Fibroblast of skin of right quadriceps (primary cell): ENCODE results near the gene SNRPB2.

Source experiments
- DNase-seq: peaks from one replicate; pipeline ENCODE4 v3.0.0-alpha.2; 2013

Gene SNRPB2

DNA sequence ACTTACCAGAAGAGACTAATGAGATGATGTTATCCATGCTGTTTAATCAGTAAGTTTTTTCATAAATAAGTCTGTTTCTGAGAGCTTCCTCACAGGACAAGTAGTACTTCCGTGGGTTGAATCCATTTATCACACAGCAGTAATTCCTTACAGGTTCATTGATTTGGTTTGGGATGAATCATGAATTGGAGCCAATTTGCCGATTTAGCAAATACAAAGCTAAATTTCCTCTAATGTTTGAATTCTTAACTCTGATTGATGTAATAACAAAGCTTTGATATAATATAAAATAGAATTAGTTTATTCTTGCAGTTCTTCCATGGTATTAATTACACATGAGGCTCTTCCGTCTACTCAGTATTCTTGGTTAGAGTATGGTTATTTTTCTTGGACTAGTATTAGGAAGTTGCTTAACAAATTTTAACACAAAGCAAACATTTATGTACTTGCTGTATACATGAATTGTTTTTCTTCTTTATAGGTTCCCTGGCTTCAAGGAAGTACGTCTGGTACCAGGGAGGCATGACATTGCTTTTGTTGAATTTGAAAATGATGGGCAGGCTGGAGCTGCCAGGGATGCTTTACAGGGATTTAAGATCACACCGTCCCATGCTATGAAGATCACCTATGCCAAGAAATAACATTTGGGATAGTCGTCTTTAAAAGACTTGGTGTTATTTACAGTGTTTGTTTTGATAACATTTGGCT lies 10.7 kb downstream of the SNRPB2 start:
- DNase-seq, result no peak

DNA sequence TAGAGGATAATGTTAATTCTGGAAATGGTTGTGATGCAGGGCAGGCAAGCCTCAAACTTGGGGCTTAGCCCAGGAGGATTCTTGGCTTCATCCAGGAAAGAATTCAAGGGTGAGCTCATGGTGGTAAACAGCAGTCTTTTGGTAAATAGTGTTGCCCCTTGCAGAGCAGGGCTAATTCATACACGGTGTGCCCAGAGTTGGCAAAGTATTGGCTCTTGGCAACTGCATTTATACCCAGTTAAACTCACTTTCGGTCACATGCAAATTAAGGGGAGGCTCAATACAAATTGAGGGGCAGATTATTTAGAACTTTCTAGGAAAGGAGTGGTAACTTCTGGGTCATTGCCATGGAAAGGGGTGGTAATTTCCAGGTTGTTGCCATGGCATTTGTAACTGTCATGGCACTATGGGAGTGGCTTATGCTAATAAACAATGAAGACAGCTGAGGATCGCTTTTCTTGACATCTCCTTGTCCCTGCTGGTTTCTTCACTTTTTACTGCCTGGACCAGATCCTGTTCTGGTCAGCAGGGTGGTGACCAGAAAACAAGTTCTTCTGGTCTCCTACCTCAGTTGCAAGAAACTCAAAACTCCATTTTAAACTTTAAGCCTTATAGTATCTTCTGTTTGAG lies 14.5 kb downstream of the SNRPB2 start:
- DNase-seq, result no peak

DNA sequence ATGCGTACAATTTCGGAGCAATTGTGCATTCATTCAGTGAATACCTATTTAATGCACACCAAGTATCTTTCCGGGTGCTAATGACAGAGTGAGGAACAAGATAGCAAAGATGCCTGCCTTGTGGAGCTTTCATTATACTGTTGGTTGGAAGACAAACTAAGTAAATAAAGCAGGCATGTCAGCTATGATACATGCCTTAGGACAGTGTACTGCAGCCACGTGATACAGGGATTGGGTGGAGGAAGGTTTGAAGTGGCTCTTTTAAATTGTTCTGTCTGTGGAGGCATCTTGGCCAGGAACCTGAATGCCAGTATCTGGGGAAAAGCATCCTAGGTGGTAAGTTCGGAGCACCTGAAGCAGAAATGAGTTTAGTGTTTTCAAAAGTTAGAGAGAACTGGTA lies 15.4 kb downstream of the SNRPB2 start:
- no peak for DNase-seq

DNA sequence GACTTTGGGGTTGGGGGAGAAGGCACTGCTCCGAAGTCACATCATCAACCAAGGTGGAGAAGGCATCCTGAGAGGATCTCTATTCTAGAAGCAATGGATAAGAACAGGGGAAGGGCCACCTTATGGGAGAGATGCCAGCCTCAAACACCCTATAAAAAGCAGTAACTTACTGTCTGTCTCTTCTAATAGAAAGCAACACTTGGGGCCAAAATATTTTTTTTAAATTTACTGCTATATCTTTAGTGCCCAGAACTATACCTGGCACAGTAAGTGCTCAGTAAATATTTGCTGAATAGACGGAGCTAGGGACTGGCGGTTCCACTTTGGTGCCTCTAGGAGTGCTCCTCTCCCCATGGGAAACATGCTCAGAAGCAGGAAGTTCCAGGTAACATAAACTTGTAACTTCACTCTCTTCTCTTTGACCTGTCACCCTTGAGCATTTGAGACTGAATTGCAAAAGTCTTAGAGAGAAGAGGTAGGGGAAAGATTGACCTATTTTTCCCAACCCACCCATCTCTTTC lies 17.5 kb downstream of the SNRPB2 start:
- DNase-seq, result no peak

DNA sequence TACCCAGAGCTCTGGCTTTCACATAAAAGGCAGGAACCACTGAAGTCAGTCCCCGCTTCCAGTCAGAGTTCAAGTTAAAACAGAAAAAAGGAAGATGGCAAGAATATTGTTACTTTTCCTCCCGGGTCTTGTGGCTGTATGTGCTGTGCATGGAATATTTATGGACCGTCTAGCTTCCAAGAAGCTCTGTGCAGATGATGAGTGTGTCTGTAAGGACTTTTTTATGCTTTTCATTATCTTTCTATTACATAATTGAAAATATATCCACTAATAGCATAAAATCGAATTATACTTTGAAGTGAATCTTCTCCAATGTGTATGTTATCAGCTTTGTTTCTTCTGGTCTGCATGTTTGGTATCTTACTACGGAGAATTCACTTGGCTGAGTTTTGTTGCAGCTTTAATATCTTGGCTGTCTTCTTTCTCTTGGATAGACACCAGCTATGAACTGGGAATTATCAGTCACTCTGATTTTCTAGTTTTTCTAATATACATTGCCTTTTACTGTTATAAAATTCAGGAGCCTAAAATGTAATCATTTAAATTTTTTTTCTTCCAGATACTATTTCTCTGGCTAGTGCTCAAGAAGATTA lies 18.6 kb downstream of the SNRPB2 start, which contains the start of gene OTOR:
Gene OTOR, plus strand, starts transcription at position 51 of the 593 bp plus-strand sequence. Its CDS starts 44 bp downstream, at position 95.
- no peak for DNase-seq

DNA sequence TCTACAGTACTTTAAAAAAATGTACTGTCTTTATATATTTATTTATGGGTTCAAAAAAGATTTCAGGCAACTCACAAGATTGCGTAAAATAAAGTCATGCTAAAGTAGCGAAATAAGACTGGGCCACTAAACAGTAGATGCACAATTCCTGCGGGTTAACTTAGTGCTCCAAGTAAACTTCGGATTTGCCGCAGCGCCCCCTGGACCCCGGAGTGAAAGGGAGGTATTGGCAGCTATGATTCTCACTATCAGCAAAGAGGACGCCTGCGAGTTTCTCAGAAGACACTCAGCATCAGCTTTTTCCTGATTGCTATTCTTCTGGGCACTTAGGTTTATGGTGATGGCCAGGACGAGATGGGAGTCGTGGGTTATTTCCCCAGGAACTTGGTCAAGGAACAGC lies 19.7 kb downstream of the SNRPB2 start:
- no peak for DNase-seq

DNA sequence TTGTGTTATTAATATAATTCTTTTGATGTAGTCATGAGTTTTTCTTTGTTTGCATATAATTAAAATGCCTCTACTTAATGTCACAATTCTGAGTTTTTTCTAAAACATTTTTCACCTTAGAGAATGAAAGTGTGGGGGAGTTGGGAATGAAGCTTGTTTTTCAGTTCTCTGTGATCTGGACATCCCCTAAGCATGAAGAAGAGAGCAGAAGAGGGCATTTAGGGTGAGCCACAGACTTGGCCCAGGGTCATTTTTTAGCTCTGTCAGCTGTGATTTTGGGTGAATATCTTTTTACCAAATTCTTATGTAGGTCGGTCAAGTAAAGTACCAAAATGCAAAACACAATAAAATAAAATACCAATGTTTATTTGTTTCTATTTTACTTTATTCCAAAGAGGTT lies 22.3 kb downstream of the SNRPB2 start:
- no peak for DNase-seq

DNA sequence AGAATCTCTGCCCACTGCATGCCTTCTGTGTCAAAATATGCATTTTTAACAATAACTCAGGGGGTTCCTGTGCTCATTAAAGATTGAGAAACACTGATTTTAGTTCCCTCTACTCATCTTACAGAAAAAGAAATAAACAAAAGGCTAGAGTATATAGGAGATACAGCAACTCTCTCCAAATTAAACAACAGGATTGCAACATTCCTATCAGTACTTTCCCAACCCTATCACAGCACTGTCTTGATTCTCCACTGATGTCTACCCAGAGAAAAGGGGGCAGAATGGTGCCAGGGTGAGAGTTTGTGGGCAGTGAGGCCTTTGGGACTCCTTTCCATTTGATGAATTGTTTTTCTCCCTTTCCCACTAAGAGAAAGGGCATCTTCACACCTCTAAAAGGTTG lies 23.1 kb downstream of the SNRPB2 start:
- no peak for DNase-seq

DNA sequence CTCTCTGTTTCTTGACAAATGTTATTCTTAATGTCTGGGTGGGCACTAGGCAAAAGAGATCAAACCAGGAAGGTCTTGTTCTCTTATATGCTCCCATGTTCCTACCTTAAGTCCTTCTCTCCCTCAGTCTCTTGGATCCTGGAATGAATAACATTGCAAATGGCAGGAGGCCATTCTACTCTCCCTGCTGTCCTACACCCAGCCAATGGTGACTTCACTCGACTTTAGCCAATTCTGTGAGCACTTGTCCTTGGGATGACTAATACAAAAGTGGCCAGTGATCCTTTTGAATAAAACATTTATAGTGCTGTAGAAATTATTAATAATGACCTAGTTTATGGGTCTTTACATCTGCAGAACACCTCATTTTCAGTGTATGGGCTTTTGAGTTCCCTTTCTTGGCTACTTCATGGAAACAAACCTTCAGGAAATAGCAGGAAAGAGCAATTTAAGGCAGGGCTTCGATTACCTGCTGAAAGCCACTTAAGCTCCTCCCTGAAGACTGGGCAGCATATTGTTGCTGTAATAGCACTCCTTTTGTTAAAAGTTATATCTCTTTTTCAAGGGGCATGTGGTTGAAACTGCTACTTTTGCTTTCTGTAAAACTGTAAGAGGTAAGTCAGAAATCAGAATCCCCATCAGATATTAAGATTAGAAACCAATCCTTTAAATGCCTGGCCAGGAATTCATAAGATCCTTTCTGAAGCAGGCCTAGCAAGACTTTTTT lies 28.8 kb downstream of the SNRPB2 start:
- DNase-seq, result no peak

DNA sequence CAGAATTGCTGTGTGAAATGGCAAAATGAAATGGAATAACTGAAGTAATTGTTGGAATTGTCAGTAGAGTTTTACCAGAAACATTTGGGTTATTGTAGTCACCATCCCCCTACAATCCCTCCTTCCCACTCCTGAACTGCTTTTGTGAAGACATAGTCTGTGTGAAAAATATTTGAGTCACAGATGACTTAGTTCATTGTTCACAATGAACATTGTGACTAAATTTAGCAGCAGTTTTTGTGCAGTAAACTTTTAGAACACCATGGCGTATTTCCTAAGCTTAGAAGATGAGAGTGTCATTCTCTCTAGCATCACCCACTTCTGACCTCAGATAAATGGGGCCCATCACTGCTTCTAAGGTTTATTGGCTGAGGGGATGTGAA lies 29.3 kb downstream of the SNRPB2 start:
- no peak for DNase-seq

DNA sequence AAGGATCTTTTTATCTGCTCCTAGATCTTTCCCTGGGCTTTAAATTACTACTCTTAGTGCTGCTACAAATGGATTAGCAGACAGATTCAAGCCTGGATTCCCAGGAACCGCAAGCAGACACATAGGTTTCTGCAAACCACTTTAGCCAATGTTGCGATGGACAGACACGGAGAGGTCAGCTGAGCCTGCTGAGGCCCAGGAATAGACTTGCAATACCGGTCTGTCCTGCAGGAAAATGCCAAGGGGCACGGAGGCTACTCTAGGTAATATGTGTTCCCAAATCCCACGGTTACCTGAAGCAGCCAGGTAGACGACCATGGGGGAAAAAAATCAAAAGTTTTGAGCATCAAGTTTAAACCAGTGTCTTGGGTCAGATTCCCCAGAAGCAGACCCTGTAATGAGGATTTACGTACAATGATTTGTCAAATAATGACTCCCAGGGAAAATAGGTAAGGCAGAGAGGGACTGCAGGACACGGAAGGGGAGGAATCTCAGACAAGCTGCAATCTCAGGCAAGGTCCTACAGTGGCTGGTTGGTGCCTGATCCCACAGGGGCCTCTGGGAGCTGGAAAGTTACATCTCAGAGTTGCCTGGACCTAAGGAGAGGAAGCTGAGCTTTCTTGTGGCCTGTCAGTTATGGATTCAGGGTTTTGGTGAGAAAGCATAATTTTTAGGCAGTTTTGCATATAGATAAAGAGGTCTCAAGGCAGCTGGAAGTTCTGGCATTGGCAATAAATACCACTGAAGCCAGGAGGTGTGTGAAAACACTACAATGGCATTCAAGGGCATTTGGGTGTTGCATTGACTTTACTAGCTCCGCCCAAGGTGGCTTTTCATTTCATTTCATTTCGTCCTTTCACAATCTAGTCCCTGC lies 30.8 kb downstream of the SNRPB2 start:
- no peak for DNase-seq

DNA sequence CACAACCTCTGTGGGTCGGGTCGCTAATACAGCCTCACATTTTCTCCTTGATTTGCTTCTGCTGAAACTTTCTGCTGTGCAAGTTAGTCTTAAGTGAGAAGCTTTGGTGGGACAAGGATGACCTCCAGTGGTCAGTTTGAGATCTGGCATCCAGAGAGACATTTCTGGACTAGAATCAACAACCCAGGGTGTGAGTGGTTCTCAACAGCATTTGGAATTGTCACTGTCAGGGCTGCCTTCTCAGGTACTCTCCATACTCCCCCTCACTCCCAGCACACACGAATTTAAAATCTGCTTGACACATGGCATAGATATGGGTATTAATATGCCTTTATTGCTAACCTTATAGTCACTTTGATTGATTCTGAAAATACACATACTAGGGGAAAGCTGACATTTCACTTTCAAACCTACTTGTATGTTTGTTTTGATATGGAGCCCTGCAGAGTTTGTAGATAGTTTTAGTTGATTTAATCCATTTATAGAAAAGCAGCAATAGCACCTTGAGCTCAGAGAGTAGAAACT lies 31.5 kb downstream of the SNRPB2 start:
- peak; percentile 51 for DNase-seq

DNA sequence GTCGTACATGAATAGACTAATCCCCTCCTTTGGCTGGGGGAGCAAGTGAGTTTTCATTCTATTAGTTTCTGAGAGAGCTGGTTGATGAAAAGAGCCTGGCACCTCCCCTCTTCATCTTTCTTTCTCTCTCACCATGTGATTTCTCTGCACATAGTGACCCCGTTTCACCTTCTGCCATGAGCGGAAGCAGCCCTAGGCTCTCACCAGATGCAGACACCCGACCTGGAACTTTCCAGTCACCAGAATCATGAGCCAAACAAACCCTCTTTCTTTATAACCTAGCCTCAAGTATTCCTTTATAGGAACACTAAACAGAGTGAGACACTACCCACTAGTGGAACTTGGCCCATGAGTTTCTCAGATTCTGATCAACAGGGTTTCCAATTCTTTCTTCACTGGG lies 34.7 kb downstream of the SNRPB2 start:
- DNase-seq, result no peak

DNA sequence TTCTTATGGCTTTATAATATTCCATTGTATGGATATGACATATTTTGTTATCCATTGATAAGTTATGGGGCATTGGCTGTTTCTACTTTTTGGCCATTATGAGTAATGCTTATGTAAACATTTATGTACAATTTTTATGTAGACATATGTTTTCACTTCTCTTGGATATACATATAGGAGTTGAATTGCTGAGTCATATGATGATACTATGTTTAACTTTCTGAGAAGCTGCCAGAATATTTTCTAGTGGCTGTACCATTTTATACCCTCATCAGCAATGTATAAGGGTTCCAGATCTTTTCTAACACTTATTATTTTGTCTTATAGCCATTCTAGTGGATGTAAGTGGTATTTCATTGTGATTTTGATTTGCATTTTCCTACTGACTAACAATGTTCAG lies 41.4 kb downstream of the SNRPB2 start:
- DNase-seq, result peak; percentile 46

DNA sequence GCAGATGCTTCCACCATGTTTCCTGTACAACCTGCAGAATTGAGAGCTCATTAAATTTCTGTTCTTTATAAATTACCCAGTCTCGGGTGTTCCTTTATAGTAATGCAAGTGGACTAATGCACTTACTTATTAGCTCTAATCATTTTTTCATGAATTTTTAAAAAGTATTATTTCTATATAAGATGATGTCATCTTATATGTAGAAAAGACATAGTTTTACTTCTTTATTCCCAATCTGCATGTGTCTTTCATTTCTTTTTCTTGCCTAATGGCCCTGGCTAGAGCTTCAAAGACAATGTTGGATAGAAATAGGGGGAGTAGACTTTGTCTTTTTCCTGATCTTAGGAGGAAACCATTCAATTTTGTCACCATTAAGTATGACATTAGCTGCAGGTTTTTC lies 46.1 kb downstream of the SNRPB2 start:
- DNase-seq, result no peak

DNA sequence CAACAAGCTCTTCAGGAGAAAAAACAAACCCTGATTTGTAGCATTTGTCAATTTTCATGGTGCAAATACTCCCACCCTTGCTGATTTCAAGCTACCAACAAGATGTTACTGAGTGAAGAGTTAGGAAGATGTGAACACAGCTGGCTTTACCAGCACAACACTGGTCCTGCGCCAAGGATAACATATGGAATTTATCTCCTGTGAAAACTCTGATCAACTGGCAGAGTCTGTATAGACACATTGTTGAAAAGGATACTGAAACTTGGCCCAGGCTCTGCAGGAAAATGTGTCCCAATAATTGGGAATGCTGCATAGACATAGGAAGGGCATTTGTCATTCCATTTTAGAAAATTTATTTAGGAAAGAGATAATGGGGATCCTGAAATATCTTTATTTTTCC lies 47.3 kb downstream of the SNRPB2 start:
- no peak for DNase-seq

DNA sequence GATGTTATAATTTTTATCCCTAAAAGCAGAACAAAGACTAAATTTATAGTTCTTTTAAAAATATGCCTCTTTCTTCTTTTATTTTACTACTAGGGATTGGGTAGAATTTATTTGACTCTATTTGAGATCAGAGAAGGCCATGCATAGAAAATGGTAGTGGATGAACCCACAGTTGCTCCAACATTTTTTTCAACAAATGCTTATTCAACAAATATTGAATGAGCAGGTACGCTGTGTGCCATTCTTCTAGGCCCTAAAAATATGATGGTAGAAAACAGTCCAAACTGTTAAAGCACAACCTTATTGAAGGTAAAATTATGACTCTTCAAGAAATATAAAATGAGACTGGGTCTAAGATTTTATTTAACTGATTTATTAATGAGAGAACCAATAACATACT lies 48.3 kb downstream of the SNRPB2 start:
- no peak for DNase-seq

DNA sequence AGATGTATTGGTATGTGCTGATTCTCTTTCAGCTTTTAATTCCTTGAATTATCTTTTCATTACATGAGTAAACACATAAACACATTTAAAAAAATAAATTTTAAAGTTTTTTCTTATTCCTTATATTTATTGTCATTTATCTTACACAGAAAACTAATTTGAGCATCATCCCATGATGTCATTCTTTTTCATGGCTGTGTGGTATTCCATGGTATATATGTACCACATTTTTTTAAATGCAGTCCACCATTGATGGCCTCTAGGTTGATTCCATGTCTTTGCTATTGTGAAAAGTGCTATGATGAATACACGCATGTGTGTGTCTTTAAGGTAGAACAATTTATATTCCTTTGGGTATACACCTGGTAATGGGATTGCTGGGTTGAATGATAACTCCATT lies 51.7 kb downstream of the SNRPB2 start:
- no peak for DNase-seq

DNA sequence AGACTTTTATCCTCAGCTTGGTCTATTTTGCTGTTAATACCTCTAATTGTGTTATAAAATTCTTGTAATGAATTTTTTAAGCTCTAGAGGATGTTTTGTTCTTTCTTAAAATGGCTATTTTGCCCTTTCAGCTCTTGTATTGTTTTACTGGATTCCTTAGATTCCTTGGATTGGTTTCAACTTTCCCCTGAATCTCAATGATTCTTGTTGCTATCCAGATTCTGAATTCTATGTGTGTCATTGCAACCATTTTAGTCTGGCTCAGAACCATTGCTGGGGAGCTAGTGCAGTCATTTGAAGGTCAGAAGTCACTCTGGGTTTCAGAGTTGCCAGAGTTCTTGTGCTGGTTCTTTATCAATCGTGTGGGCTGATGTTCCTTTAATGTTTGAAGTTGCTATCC lies 55.4 kb downstream of the SNRPB2 start:
- DNase-seq, result peak; percentile 16
